Peyer's patch (tissue), 4 donors: ENCODE results near the gene CDC42.

Experiments used
- CTCF ChIP-seq, 6 experiments: fragments of 450-650 bp in 4 of 6; fragments of 200-600 bp in 2 of 6; sonication (generic) in 1 of 6; IDR thresholded peaks; one replicate each; pipeline ENCODE4 v1.5.1; 2017 to 2019; ENCODE audit warnings: antibody characterized with exemption in 6 of 6, mild to moderate bottlenecking in 3 of 6, moderate library complexity in 1 of 6
- POLR2A ChIP-seq, 2 donors: fragments of 450-650 bp; IDR thresholded peaks; one replicate each; pipeline ENCODE4 v1.5.1; 2017; ENCODE audit warnings: antibody characterized with exemption in 2 of 2, mild to moderate bottlenecking in 2 of 2, moderate library complexity in 2 of 2

- no peak for TF ChIP-seq CTCF (IDR thresholded peaks at IDR 0.05)
- TF ChIP-seq POLR2A (IDR thresholded peaks at IDR 0.05): no peak
These were observed 78.6 kb downstream of the CDC42 start for GRCh38 chr1:22131062-22131461.
